ENCODE data around the gene SS18L1.

GRCh38 chr20:62210496-62210855, 66.9 kb downstream of the SS18L1 start:
- TF ChIP-seq CTCF (IDR thresholded peaks at IDR 0.05; ENCODE audit: poor library complexity) = no peak
- TF ChIP-seq EZH2 (IDR thresholded peaks at IDR 0.05; ENCODE audit: borderline replicate concordance) = no peak
- no peak for TF ChIP-seq EZH2phosphoT487 (IDR thresholded peaks at IDR 0.05; ENCODE audit: low read depth, severe bottlenecking, unreplicated experiment)
